Mesenchymal stem cell (in vitro differentiated cells and primary cell): Measurements from ENCODE around the gene GPBAR1.
A peak's percentile ranks its signal among the peaks of the same experiment; 100 is the strongest.

Source experiments
- DNase-seq: peaks from one replicate; pipeline ENCODE4 v3.0.0-alpha.2; 2013
- H2AFZ ChIP-seq: one replicate; pipeline ENCODE4 v1.6.1; 2013; ENCODE audit warnings: low read depth, mild to moderate bottlenecking, control low read depth, inconsistent platforms, low read length, moderate library complexity
- H2AK5ac ChIP-seq: 2 replicates; pipeline ENCODE4 v1.6.1; 2013; ENCODE audit warnings: low read length, moderate library complexity, mild to moderate bottlenecking, inconsistent platforms; ENCODE audit not compliant: severe bottlenecking
- H2BK120ac ChIP-seq: one replicate; pipeline ENCODE4 v1.6.1; 2013; ENCODE audit warnings: low read depth, mild to moderate bottlenecking, inconsistent platforms, low read length, moderate library complexity
- H2BK12ac ChIP-seq, 2 experiments: one replicate each; pipeline ENCODE4 v1.6.1; 2013; ENCODE audit warnings: inconsistent platforms in 2 of 2, low read length in 2 of 2, mild to moderate bottlenecking in 2 of 2, moderate library complexity in 2 of 2, control low read depth in 1 of 2
- H2BK15ac ChIP-seq: one replicate; pipeline ENCODE4 v1.6.1; 2013; ENCODE audit warnings: mild to moderate bottlenecking, low read depth, inconsistent platforms; ENCODE audit not compliant: poor library complexity, severe bottlenecking
- H2BK5ac ChIP-seq: 2 replicates; pipeline ENCODE4 v1.6.1; 2013; ENCODE audit warnings: low read depth, mild to moderate bottlenecking, low read length, control low read depth, inconsistent platforms; ENCODE audit not compliant: poor library complexity, severe bottlenecking
- H3K14ac ChIP-seq, 2 experiments: one replicate each; pipeline ENCODE4 v1.6.1; 2013; ENCODE audit warnings: inconsistent platforms in 2 of 2, low read length in 2 of 2, control low read depth in 1 of 2, mild to moderate bottlenecking in 1 of 2, moderate library complexity in 1 of 2
- H3K18ac ChIP-seq, 2 experiments: one replicate each; pipeline ENCODE4 v1.6.1; 2013; ENCODE audit warnings: inconsistent platforms in 2 of 2, low read length in 2 of 2, control low read depth in 1 of 2, low read depth in 1 of 2, mild to moderate bottlenecking in 1 of 2
- H3K23ac ChIP-seq, 2 experiments: one replicate each; pipeline ENCODE4 v1.6.1; 2013; ENCODE audit warnings: inconsistent platforms in 2 of 2, low read length in 2 of 2, mild to moderate bottlenecking in 2 of 2, moderate library complexity in 2 of 2, control low read depth in 1 of 2
- H3K27ac ChIP-seq: 2 replicates; pipeline ENCODE4 v1.5.1; 2013; ENCODE audit warnings: mild to moderate bottlenecking, moderate library complexity, low read length, control low read depth, inconsistent platforms; ENCODE audit not compliant: poor library complexity, severe bottlenecking
- H3K27me3 ChIP-seq, 2 experiments: 2 replicates each; pipeline versions ENCODE4 v1.6.1 to v1.7.0; 2013; ENCODE audit warnings: low read length in 2 of 2, mild to moderate bottlenecking in 2 of 2, moderate library complexity in 2 of 2, control low read depth in 1 of 2, inconsistent platforms in 1 of 2; ENCODE audit not compliant: control insufficient read depth in 1 of 2, insufficient read depth in 1 of 2
- H3K36me3 ChIP-seq, 2 experiments: 2 replicates each; pipeline versions ENCODE4 v1.6.1 to v1.7.0; 2013; ENCODE audit warnings: low read length in 2 of 2, control low read depth in 1 of 2, inconsistent platforms in 1 of 2, low read depth in 1 of 2, mild to moderate bottlenecking in 1 of 2; ENCODE audit not compliant: insufficient read depth in 2 of 2, control insufficient read depth in 1 of 2
- H3K4ac ChIP-seq, 2 experiments: one replicate each; pipeline ENCODE4 v1.6.1; 2013; ENCODE audit warnings: inconsistent platforms in 2 of 2, low read length in 2 of 2, mild to moderate bottlenecking in 2 of 2, moderate library complexity in 2 of 2, control low read depth in 1 of 2, low read depth in 1 of 2
- H3K4me1 ChIP-seq: 2 replicates; pipeline ENCODE4 v1.6.1; 2013; ENCODE audit warnings: low read depth, low read length, control low read depth; ENCODE audit not compliant: control insufficient read depth, insufficient read depth
- H3K4me2 ChIP-seq: 2 replicates; pipeline ENCODE4 v1.6.1; 2013; ENCODE audit warnings: low read length, mild to moderate bottlenecking, inconsistent platforms; ENCODE audit not compliant: poor library complexity, severe bottlenecking
- H3K4me3 ChIP-seq, 2 experiments: 2 replicates each; pipeline versions ENCODE4 v1.5.1 to v1.7.0; 2013; ENCODE audit warnings: low read length in 2 of 2, mild to moderate bottlenecking in 2 of 2, control low read depth in 1 of 2, low read depth in 1 of 2; ENCODE audit not compliant: insufficient read depth in 1 of 2
- H3K79me1 ChIP-seq: replicated peaks from 2 replicates; pipeline ENCODE4 v1.6.1; 2013; ENCODE audit warnings: mild to moderate bottlenecking, control low read depth, low read length, inconsistent platforms; ENCODE audit not compliant: poor library complexity, severe bottlenecking
- H3K9ac ChIP-seq: 2 replicates; pipeline ENCODE4 v1.7.0; 2013; ENCODE audit warnings: mild to moderate bottlenecking, low read length, moderate library complexity
- H3K9me3 ChIP-seq: 2 replicates; pipeline ENCODE4 v1.7.0; 2013; ENCODE audit warnings: mild to moderate bottlenecking, low read length; ENCODE audit not compliant: control insufficient read depth
- H4K8ac ChIP-seq: one replicate; pipeline ENCODE4 v1.6.1; 2013; ENCODE audit warnings: inconsistent platforms, mild to moderate bottlenecking, low read length, moderate library complexity
- H4K91ac ChIP-seq: one replicate; pipeline ENCODE4 v1.6.1; 2013; ENCODE audit warnings: mild to moderate bottlenecking, low read length, inconsistent platforms
- WGBS: methylation state at CpG from one replicate; pipeline ENCODE4 v1.1.7; 2013; ENCODE audit warnings: mixed read lengths; 5-methylcytosine and 5-hydroxymethylcytosine counted together

Gene GPBAR1

DNA sequence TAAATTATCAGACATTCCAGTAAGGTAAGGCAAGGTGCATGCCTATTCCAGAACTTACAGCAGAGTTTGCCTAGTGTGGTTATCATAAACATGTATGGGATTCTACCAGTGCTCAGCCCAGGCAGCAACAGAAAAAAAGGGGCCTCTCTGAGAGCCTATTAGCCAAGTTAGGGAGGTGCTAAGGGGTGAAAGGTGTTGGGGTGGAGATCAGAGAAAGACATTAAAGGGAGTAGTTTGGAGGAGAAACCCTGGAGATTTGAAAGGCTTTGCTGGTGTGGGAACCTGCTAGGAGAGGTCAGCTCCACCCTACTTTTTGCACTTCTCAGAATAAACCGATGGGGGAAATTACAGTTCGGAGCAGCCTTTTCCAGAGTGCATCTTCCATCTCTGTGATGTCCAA is 40.9 kb upstream of the GPBAR1 start:
- 100% methylated on average over 1 of the region's 2 CpGs for WGBS
- no peak overlapping the region for H2BK15ac ChIP-seq

GRCh38 chr2:218221000-218221399 is 39.8 kb upstream of the GPBAR1 start:
- Histone ChIP-seq H3K9ac (peak overlapping the region; percentile 98), H3K9me3 (no peaks in the 10 kb centered on the region), H2BK12ac (no peak overlapping the region), H3K79me1 (no peaks in the 10 kb centered on the region), H3K4me3 (peak overlapping the region in 1 of 2 experiments; percentile 7), H3K14ac (no peak overlapping the region), H4K8ac (no peak overlapping the region), H3K4me2 (no peak overlapping the region), H2BK120ac (no peak overlapping the region), H3K4ac (no peak overlapping the region), H3K4me1 (peaks cover 8% of the 10 kb centered on the region), H2AK5ac (no peak overlapping the region), H3K27me3 (no peaks in the 10 kb centered on the region), H2BK15ac (no peak overlapping the region), H3K27ac (no peak overlapping the region), H2BK5ac (no peak overlapping the region), H2AFZ (no peak overlapping the region), H4K91ac (no peak overlapping the region), H3K36me3 (peaks cover 2 to 47% of the 10 kb centered on the region in 2 experiments), H3K18ac (no peak overlapping the region), H3K23ac (no peak overlapping the region)
- 97% methylated on average over 4 of the region's 5 CpGs for WGBS
- DNase-seq, result no peak

More for the DNA sequence above, 40.9 kb upstream of the GPBAR1 start:
- Histone ChIP-seq H3K4me3 (peak overlapping the region in 1 of 2 experiments; percentile 87), H3K4me1 (peaks cover 8% of the 10 kb centered on the region), H4K8ac (no peak overlapping the region), H3K27ac (no peak overlapping the region), H3K9me3 (no peaks in the 10 kb centered on the region), H2BK12ac (no peak overlapping the region), H3K14ac (no peak overlapping the region), H2AFZ (no peak overlapping the region), H3K79me1 (no peaks in the 10 kb centered on the region), H3K9ac (peak overlapping the region; percentile 98), H3K36me3 (peaks cover 2 to 36% of the 10 kb centered on the region in 2 experiments), H3K18ac (no peak overlapping the region), H3K4ac (no peak overlapping the region), H2AK5ac (no peak overlapping the region), H4K91ac (no peak overlapping the region), H3K4me2 (peak overlapping the region; percentile 5), H2BK5ac (no peak overlapping the region), H3K27me3 (no peaks in the 10 kb centered on the region), H3K23ac (no peak overlapping the region), H2BK120ac (no peak overlapping the region)
- DNase-seq, result no peak

DNA sequence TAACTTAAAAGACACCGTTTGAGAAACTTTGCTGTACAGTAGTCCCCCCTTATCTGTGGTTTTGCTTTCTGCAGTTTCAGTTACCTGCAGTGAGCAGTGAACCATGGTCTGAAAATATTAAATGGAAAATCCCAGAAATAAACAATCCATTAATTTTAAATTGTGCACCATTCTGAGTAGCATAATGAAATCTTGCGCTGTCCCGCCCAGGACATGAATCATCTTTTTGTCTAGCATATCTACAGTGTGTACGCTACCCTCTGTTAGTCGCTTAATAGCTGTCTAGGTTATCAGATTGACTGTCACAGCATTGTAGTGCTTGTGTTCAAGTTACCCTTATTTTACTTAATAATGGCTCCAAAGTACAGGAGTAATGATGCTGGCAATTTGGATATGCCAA is 37.8 kb upstream of the GPBAR1 start:
- peak overlapping the region; percentile 35 for H3K9ac ChIP-seq
- WGBS, result 66% methylated on average over 5 of the region's 5 CpGs
- no peak overlapping the region for H2AK5ac ChIP-seq
- H3K4me3 ChIP-seq, result no peak overlapping the region
- peaks cover 6% of the 10 kb centered on the region for H3K4me1 ChIP-seq
- H3K14ac ChIP-seq, result no peak overlapping the region
- no peak overlapping the region for H3K4me2 ChIP-seq
- no peak overlapping the region for H4K91ac ChIP-seq
- no peaks in the 10 kb centered on the region for H3K9me3 ChIP-seq
- peaks cover 11 to 64% of the 10 kb centered on the region in 2 experiments for H3K36me3 ChIP-seq
- H3K18ac ChIP-seq, result no peak overlapping the region
- H3K23ac ChIP-seq, result no peak overlapping the region
- no peak overlapping the region for H4K8ac ChIP-seq
- H2AFZ ChIP-seq, result no peak overlapping the region
- no peaks in the 10 kb centered on the region for H3K79me1 ChIP-seq
- no peak overlapping the region for H3K4ac ChIP-seq
- peak; percentile 44 for DNase-seq
- H3K27me3 ChIP-seq, result no peaks in the 10 kb centered on the region
- no peak overlapping the region for H3K27ac ChIP-seq
- H2BK120ac ChIP-seq, result no peak overlapping the region
- H2BK12ac ChIP-seq, result no peak overlapping the region
- H2BK5ac ChIP-seq, result no peak overlapping the region
- no peak overlapping the region for H2BK15ac ChIP-seq

GRCh38 chr2:218224186-218224585 is 36.6 kb upstream of the GPBAR1 start:
- Histone ChIP-seq H2BK120ac (no peak overlapping the region), H3K4ac (no peak overlapping the region), H3K27me3 (no peaks in the 10 kb centered on the region), H3K4me3 (no peak overlapping the region), H3K27ac (no peak overlapping the region), H3K9me3 (no peaks in the 10 kb centered on the region), H3K23ac (no peak overlapping the region), H2BK5ac (no peak overlapping the region), H4K8ac (no peak overlapping the region), H3K36me3 (peaks cover 11 to 73% of the 10 kb centered on the region in 2 experiments), H2BK12ac (no peak overlapping the region), H2BK15ac (no peak overlapping the region), H2AFZ (no peak overlapping the region), H3K79me1 (no peaks in the 10 kb centered on the region), H3K4me1 (peaks cover 5% of the 10 kb centered on the region), H3K9ac (no peak overlapping the region), H4K91ac (no peak overlapping the region), H3K18ac (no peak overlapping the region), H2AK5ac (no peak overlapping the region), H3K14ac (no peak overlapping the region), H3K4me2 (no peak overlapping the region)
- DNase-seq, result peak; percentile 47
- WGBS, result no CpG with 5 or more reads among the region's 1 CpG
